Measurements from ENCODE around the gene CCDC28A.
A peak's percentile ranks its signal among the peaks of the same experiment; 100 is the strongest.

Gene CCDC28A

GRCh38 chr6:138787138-138787537 lies 13.6 kb downstream of the CCDC28A start:
- no peak for DNase-seq (ENCODE audit: extremely low read depth, low read depth)
- H3K4me3 ChIP-seq (replicated peaks; ENCODE audit: low read depth, low read length) = no peak overlapping the region
- no peak for TF ChIP-seq CTCF (IDR thresholded peaks at IDR 0.05; ENCODE audit: low read depth, low read length, missing control alignments)

GRCh38 chr6:138795809-138796603 lies 22.4 kb downstream of the CCDC28A start, which contains the start of gene ECT2L:
Gene ECT2L (plus strand): TSS chr6:138796087. CDS start chr6:138813275, 17,188 bp downstream.
- H3K4me3 ChIP-seq (replicated peaks; ENCODE audit: low read depth, low read length) = peak within 1 kb of the TSS; percentile 30
- no peak for TF ChIP-seq CTCF (IDR thresholded peaks at IDR 0.05; ENCODE audit: low read depth, low read length, missing control alignments)
- peak; percentile 12 for DNase-seq (ENCODE audit: extremely low read depth, low read depth)

- no peak for DNase-seq (ENCODE audit: extremely low read depth, low read depth)
- no peak for TF ChIP-seq CTCF (IDR thresholded peaks at IDR 0.05; ENCODE audit: low read depth, low read length, missing control alignments)
- H3K4me3 ChIP-seq (replicated peaks; ENCODE audit: low read depth, low read length) = no peak overlapping the region
These were observed 23.2 kb downstream of the CCDC28A start for GRCh38 chr6:138796771-138797170.

GRCh38 chr6:138797806-138798446 lies 24.4 kb downstream of the CCDC28A start:
- no peak for TF ChIP-seq CTCF (IDR thresholded peaks at IDR 0.05; ENCODE audit: low read depth, low read length, missing control alignments)
- no peak for DNase-seq (ENCODE audit: extremely low read depth, low read depth)

GRCh38 chr6:138800377-138801150 lies 27.0 kb downstream of the CCDC28A start:
- DNase-seq (ENCODE audit: extremely low read depth, low read depth) = no peak
- H3K4me3 ChIP-seq (replicated peaks; ENCODE audit: low read depth, low read length) = no peak overlapping the region
- TF ChIP-seq CTCF (IDR thresholded peaks at IDR 0.05; ENCODE audit: low read depth, low read length, missing control alignments) = peak; percentile 43

More at GRCh38 chr6:138797806-138798446, 24.4 kb downstream of the CCDC28A start:
- H3K4me3 ChIP-seq (replicated peaks; ENCODE audit: low read depth, low read length) = no peak overlapping the region

GRCh38 chr6:138803331-138803730 lies 29.8 kb downstream of the CCDC28A start:
- no peak overlapping the region for H3K4me3 ChIP-seq (replicated peaks; ENCODE audit: low read depth, low read length)
- no peak for TF ChIP-seq CTCF (IDR thresholded peaks at IDR 0.05; ENCODE audit: low read depth, low read length, missing control alignments)
- DNase-seq (ENCODE audit: extremely low read depth, low read depth) = no peak

Data from HFF-Myc (cell line).